GM21786 (cell line): ENCODE measurements around the gene RGPD8.

Source experiments
- ATAC-seq: cut with Tn5 transposase; IDR thresholded peaks from one replicate; pipeline ENCODE4 v1.9.1; 2021; ENCODE audit not compliant: unreplicated experiment

The RGPD8 gene

DNA sequence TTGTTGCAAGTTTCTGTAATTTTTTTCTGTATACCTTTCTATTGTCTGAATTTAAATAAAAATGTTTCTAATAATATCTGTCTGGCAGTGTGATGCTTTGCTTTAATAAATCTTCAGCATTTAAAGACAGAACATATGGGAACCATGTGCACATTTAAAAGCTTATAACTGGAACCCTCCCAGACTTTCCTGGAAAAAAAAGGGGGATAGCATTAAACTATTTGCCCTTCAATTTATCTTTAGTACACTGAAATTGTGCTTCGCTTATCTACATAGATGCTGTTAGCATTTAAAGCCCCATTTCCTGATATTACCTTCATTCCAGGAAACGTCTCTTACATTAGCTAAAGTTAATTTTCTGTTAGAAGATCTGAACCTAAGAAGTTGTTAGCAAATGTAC lies 93.5 kb downstream of the RGPD8 start:
- ATAC-seq: no peak

DNA sequence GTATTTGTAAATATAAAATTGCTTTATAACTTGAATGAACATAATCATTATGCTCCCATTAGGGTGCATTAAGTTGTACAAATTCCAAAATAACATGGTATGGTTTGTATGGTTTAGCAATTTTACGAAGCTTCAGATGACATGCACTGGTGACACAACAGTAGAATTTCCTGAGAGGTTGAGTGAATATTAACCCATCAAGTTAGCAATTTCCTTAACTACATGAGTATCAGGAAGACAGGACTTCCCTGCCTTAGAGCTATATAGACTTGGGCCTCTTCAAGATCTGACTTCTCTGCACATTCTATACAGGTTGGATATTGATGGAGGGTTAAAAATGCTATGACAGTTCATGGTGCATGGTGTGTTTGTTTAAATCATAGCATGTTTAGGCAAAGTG lies 97.8 kb downstream of the RGPD8 start:
- no peak for ATAC-seq

DNA sequence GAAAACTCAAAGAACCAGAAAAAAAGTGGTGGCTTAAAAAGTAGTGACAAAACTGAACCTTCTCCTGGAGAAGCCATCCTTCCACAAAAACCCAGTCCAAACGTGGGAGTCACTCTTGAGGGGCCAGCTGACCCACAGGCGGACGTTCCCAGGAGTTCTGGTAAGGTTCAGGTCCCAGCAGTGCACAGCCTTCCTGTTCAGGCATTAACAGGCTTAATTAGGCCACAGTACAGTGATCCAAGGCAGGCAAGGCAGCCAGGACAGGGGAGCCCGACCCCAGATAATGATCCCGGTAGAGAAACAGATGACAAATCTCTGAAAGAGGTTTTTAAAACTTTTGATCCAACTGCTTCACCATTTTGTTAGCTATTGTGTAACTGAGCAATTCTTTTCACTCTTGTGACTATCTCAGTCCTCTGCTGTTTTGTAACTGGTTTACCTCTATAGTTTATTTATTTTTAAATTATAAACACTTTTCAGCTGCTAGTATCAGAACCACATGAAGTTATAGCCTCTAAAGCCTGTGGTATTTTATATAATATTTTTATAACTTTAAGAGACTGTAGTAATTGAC lies 101.2 kb downstream of the RGPD8 start:
- no peak for ATAC-seq

DNA sequence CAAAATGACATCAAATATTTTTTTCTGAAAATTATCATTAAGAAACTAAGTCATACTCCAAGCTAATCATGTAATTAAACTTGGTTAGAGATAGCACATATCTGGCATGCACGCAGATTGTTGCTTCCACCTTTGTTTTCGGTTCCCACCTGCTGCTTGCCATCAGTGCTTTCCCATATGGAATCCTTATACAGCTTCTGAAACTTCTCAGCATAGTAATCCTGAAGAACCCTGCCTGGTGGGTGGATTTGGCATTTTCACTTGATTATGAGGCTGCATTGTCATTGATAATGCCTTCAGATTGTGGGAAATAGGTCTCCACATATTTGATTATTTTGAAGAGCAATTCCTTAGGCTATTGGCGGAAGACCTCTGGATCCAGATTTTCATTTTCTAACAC lies 110.5 kb downstream of the RGPD8 start:
- no peak for ATAC-seq

DNA sequence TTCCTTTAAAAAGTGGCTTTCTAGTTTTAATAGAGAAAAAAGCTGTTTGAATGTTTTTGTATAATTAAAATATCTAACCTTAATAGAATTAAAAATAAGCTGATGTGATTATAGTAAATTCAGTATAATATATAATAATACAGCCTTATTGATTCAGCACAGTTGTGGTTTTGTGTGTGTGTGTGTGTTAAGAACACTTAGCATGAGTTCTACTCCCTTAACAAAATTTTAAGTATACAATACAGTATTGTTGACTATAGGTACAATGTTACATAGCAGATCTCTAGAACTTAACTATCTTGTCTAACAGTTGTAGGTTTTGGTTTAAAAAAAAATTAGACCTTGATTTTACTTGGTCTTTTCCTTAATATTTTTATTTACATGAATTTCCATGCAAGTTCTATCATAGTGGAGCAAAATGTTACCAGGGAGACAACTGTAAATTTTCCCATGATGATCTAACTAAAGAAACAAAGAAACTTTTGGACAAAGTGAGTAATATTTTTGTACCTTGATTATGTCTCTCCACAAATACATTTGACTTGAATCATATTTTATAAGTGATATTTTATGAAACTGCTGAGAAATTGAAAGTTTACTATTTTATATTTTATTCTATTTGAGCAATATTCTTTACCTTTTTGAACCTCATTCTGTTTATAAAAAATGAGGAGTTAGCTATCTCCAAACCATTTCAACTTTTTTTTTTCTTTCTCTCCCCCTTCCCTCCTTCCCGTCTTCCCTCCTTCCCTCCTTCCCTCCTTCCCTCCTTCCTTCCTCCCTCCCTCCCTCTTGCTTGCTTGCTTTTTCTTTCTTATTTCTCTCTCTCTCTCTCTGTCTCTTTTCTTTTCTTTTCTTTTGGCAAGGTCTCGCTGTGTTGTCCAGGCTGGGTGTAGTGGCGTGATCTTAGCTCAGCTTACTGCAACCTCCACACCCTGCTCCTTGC lies 111.8 kb downstream of the RGPD8 start:
- ATAC-seq: no peak
